SK-N-SH (cell line): ENCODE results near the gene ANKUB1. TPM values are rescaled to one million over a fixed set of nuclear protein-coding genes. Genes with fewer than 3 reads are reported as not detected.

Experiments used
- CTCF ChIA-PET: fragments of 300-600, 350-600 bp; formaldehyde crosslinking; extraction: SDS; loops from one replicate; lab custom pipeline; 2021; lab: Yijun Ruan, JAX
- POLR2A ChIA-PET: fragments of 350-600 bp; sonication (Branson Sonifier 250); formaldehyde crosslinking; extraction: SDS; loops from one replicate; lab custom pipeline; 2020; ENCODE audit warnings: antibody characterized with exemption, inconsistent platforms; lab: Yijun Ruan, JAX
- DNase-seq: peaks from one replicate; pipeline ENCODE4 v3.0.0; 2012
- H2AFZ ChIP-seq: fragments of 200-600 bp; sonication (generic); 2 replicates; pipeline ENCODE4 v1.8.1; 2016; ENCODE audit warnings: antibody characterized with exemption, mild to moderate bottlenecking, low read depth
- H3F3A ChIP-seq: fragments of 200-600 bp; sonication (generic); replicated peaks from 2 replicates; pipeline ENCODE3; 2016; ENCODE audit warnings: antibody characterized with exemption, mild to moderate bottlenecking; ENCODE audit not compliant: insufficient read depth
- H3K27ac ChIP-seq, 2 experiments: fragments of 200-500 bp in 1 of 2; fragments of 200-600 bp in 1 of 2; sonication (Bioruptor generic) in 1 of 2; sonication (generic), shearing (Covaris generic) in 1 of 2; 2 replicates each; pipeline versions ENCODE4 v1.5.1 to v1.6.1; 2014 to 2016; ENCODE audit warnings: low read depth in 2 of 2, inconsistent platforms in 1 of 2, low read length in 1 of 2, mild to moderate bottlenecking in 1 of 2, mixed read lengths in 1 of 2
- H3K27me3 ChIP-seq: fragments of 200-600 bp; sonication (generic), shearing (Covaris generic); 2 replicates; pipeline ENCODE4 v1.6.1; 2016; ENCODE audit warnings: mixed run types; ENCODE audit not compliant: insufficient read depth
- H3K36me3 ChIP-seq, 2 experiments: fragments of 200-500 bp in 1 of 2; fragments of 200-600 bp in 1 of 2; sonication (Bioruptor generic) in 1 of 2; sonication (generic) in 1 of 2; replicated peaks in 1 of 2; 2 replicates each; pipeline versions ENCODE3 to v1.5.1; 2014 to 2016; ENCODE audit warnings: low read length in 1 of 2, mild to moderate bottlenecking in 1 of 2; ENCODE audit not compliant: insufficient read depth in 2 of 2, control insufficient read depth in 1 of 2
- H3K4me1 ChIP-seq, 2 experiments: fragments of 200-500 bp in 1 of 2; fragments of 200-600 bp in 1 of 2; sonication (Bioruptor generic) in 1 of 2; sonication (generic), shearing (Covaris generic) in 1 of 2; 2 replicates each; pipeline versions ENCODE4 v1.5.1 to v1.6.1; 2014 to 2016; ENCODE audit warnings: low read depth in 1 of 2, low read length in 1 of 2, mixed run types in 1 of 2; ENCODE audit not compliant: insufficient read depth in 2 of 2, control insufficient read depth in 1 of 2
- H3K4me2 ChIP-seq: fragments of 200-600 bp; sonication (generic), shearing (Covaris generic); 2 replicates; pipeline ENCODE4 v1.6.1; 2017; ENCODE audit warnings: mixed run types
- H3K4me3 ChIP-seq, 2 experiments: fragments of 200-500 bp in 1 of 2; fragments of 200-600 bp in 1 of 2; sonication (Bioruptor generic) in 1 of 2; sonication (generic), shearing (Covaris generic) in 1 of 2; 2 replicates each; pipeline versions ENCODE4 v1.5.1 to v1.8.1; 2014 to 2016; ENCODE audit warnings: low read depth in 2 of 2, inconsistent platforms in 1 of 2, low read length in 1 of 2, mild to moderate bottlenecking in 1 of 2, mixed read lengths in 1 of 2, moderate library complexity in 1 of 2
- H3K79me2 ChIP-seq: fragments of 200-600 bp; sonication (generic); 2 replicates; pipeline ENCODE4 v1.8.1; 2017; ENCODE audit warnings: mild to moderate bottlenecking; ENCODE audit not compliant: insufficient read depth
- H3K9ac ChIP-seq: fragments of 200-600 bp; sonication (generic); 2 replicates; pipeline ENCODE4 v1.6.1; 2017; ENCODE audit warnings: mixed run types
- H3K9me2 ChIP-seq: fragments of 200-600 bp; sonication (generic); 2 replicates; pipeline ENCODE4 v1.6.1; 2017; ENCODE audit warnings: mixed run types
- H3K9me3 ChIP-seq: fragments of 200-600 bp; sonication (generic); 2 replicates; pipeline ENCODE4 v1.6.1; 2017; ENCODE audit warnings: mixed run types, mild to moderate bottlenecking, moderate library complexity
- H4K20me1 ChIP-seq: fragments of 200-600 bp; sonication (generic); 2 replicates; pipeline ENCODE4 v1.6.1; 2017; ENCODE audit warnings: mild to moderate bottlenecking, mixed run types; ENCODE audit not compliant: insufficient read depth
- CTCF ChIP-seq: fragments of 200-600 bp; sonication (generic); IDR thresholded peaks from 2 replicates; pipeline ENCODE4 v1.6.1; 2017; ENCODE audit warnings: antibody characterized with exemption, mild to moderate bottlenecking, moderate library complexity
- EP300 ChIP-seq, 2 experiments: IDR thresholded peaks; 2 replicates each; pipeline versions ENCODE4 v1.4.0 to v1.6.1; 2012; ENCODE audit warnings: borderline replicate concordance in 1 of 2, low read depth in 1 of 2, low read length in 1 of 2
- GABPA ChIP-seq: IDR thresholded peaks from 2 replicates; pipeline ENCODE4 v1.4.0; 2012; ENCODE audit warnings: low read depth, mild to moderate bottlenecking
- GATA2 ChIP-seq: sonication (generic); formaldehyde crosslinking; IDR thresholded peaks from 2 replicates; pipeline ENCODE4 v1.5.0; 2020; ENCODE audit warnings: mild to moderate bottlenecking, missing genetic modification reagents
- IRF3 ChIP-seq: fragments of 150-350 bp; IDR thresholded peaks from 2 replicates; pipeline ENCODE4 v1.6.1; 2016; ENCODE audit warnings: mild to moderate bottlenecking, low read depth, low read length
- NFIC ChIP-seq: IDR thresholded peaks from 2 replicates; pipeline ENCODE4 v1.4.0; 2012; ENCODE audit warnings: borderline replicate concordance
- RAD21 ChIP-seq: IDR thresholded peaks from 2 replicates; pipeline ENCODE4 v1.6.1; 2012; ENCODE audit warnings: mild to moderate bottlenecking, low read length
- RCOR1 ChIP-seq: fragments of 150-350 bp; IDR thresholded peaks from 2 replicates; pipeline ENCODE4 v1.6.1; 2017; ENCODE audit warnings: antibody characterized with exemption, low read length
- REST ChIP-seq: IDR thresholded peaks from 2 replicates; pipeline ENCODE4 v1.6.1; 2012; ENCODE audit warnings: mild to moderate bottlenecking, low read depth, low read length, moderate library complexity
- RFX5 ChIP-seq: IDR thresholded peaks from 2 replicates; pipeline ENCODE4 v1.6.1; 2012; ENCODE audit warnings: mild to moderate bottlenecking, improper control_type of control experiment, low read length
- SIN3A ChIP-seq: IDR thresholded peaks from 2 replicates; pipeline ENCODE4 v1.6.1; 2012; ENCODE audit warnings: low read depth, mild to moderate bottlenecking, low read length, moderate library complexity, borderline replicate concordance
- SMC3 ChIP-seq: IDR thresholded peaks from 2 replicates; pipeline ENCODE4 v1.6.1; 2012; ENCODE audit warnings: low read depth, low read length, improper control_type of control experiment
- TCF12 ChIP-seq: IDR thresholded peaks from 2 replicates; pipeline ENCODE4 v1.4.0; 2012
- USF1 ChIP-seq: IDR thresholded peaks from 2 replicates; pipeline ENCODE4 v1.4.0; 2012; ENCODE audit warnings: low read depth, borderline replicate concordance
- USF2 ChIP-seq: fragments of 150-350 bp; IDR thresholded peaks from 2 replicates; pipeline ENCODE4 v1.6.1; 2017; ENCODE audit warnings: antibody characterized with exemption, low read length, low read depth, borderline replicate concordance
- YY1 ChIP-seq: IDR thresholded peaks from 2 replicates; pipeline ENCODE4 v1.4.0; 2012; ENCODE audit warnings: low read depth, mild to moderate bottlenecking
- WGBS: methylation state at CpG from one replicate; pipeline ENCODE4 v1.1.6; 2017; ENCODE audit warnings: low lambda C conversion rate; 5-methylcytosine and 5-hydroxymethylcytosine counted together
- polyA plus RNA-seq, 3 experiments: library from polyadenylated mRNA; depleted of rRNA; stranded (reverse); fragments of >200 nt; gene quantifications; 2 replicates each; pipeline ENCODE4 v1.2.3, GENCODE V29; 2012

Gene ANKUB1
- polyA plus RNA-seq, 1 of the 3 experiments (the other 2 are of a cell fraction), result not detected

DNA sequence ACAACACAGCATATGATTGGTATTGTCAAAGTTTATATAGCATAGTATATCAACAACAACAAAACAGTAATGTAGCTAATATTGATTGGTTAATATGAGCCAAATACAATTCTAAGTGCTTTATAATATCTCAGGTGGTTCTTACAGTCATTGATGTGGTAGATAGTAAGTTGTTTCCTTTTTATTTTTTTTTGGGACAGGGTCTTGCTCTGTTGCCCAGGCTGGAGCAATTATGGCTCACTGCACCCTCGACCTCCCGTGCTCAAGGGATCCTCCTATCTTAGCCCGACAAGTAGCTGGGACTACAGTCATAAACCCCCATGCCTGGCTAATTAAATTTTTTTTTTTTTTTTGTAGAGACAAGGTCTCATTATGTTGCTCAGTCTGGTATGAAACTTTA is 23.4 kb upstream of the ANKUB1 start:
- peaks cover 31% of the 10 kb centered on the region for H3F3A ChIP-seq
- H3K36me3 ChIP-seq, result no peaks in the 10 kb centered on the region
- H3K79me2 ChIP-seq, result peaks cover 63% of the 10 kb centered on the region
- H3K9ac ChIP-seq, result no peak overlapping the region
- no peak for DNase-seq
- H2AFZ ChIP-seq, result no peak overlapping the region
- H3K4me2 ChIP-seq, result no peak overlapping the region
- peaks cover 32% of the 10 kb centered on the region for H4K20me1 ChIP-seq
- peaks cover 5 to 9% of the 10 kb centered on the region in 2 experiments; a peak in 3 of 4 replicates for H3K4me1 ChIP-seq
- no peaks in the 10 kb centered on the region for H3K27me3 ChIP-seq
- 98% methylated on average over 3 of the region's 3 CpGs for WGBS
- CTCF ChIA-PET, result interaction anchor here (0.6 to 1.2 kb wide), 2 partner anchors 64 to 153 kb away, joined by 3 read pairs; no protein-coding TSS in a partner anchor
- no peak overlapping the region for H3K4me3 ChIP-seq
- POLR2A ChIA-PET, result no interaction called here
- no peaks in the 10 kb centered on the region for H3K9me2 ChIP-seq
- no peak overlapping the region for H3K27ac ChIP-seq
- TF ChIP-seq GATA2, result no peak
- TF ChIP-seq SIN3A, result no peak
- TF ChIP-seq GABPA, result no peak
- no peak for TF ChIP-seq YY1
- TF ChIP-seq RFX5, result no peak
- no peak for TF ChIP-seq RCOR1
- no peak for TF ChIP-seq SMC3
- TF ChIP-seq RAD21, result no peak
- TF ChIP-seq EP300 (IDR thresholded peaks at IDR 0.05; ENCODE audit: borderline replicate concordance in 1 of 2, low read depth in 1 of 2, low read length in 1 of 2), result no peak
- no peak for TF ChIP-seq USF1
- no peak for TF ChIP-seq TCF12
- TF ChIP-seq NFIC, result no peak
- no peak for TF ChIP-seq REST
- no peak for TF ChIP-seq USF2
- TF ChIP-seq CTCF, result no peak
- no peak for TF ChIP-seq IRF3
- no peaks in the 10 kb centered on the region for H3K9me3 ChIP-seq
